ENCODE results near the gene HYCC2.
"Not testable (repeated sequence)": the region's sequence is repeated elsewhere in the genome, so short reads cannot be mapped to it uniquely, and the experiment has no call there.

- TF ChIP-seq EZH2 (IDR thresholded peaks at IDR 0.05; ENCODE audit: insufficient read depth, low read length); CTCF (IDR thresholded peaks at IDR 0.05; ENCODE audit: insufficient read depth, low read depth, low read length): not testable (repeated sequence)
Observed at GRCh38 chr2:201034355-201034754, 37.1 kb downstream of the HYCC2 start.

Data from astrocyte (in vitro differentiated cells and primary cell).